RWPE2 (cell line): ENCODE measurements around the gene MARCHF7.

Source experiments
- ATAC-seq: fragments of 200-7000 bp; cut with Tn5 transposase; 3 replicates; pipeline ENCODE4 v1.9.1; 2021; ENCODE audit warnings: low read depth
- DNase-seq: peaks from one replicate; pipeline ENCODE4 v3.0.0-alpha.2; 2020; ENCODE audit warnings: low spot score
- H3K27ac ChIP-seq: fragments of 450-650 bp; 2 replicates; pipeline ENCODE4 v1.5.1; 2017; ENCODE audit warnings: mild to moderate bottlenecking; ENCODE audit not compliant: poor library complexity, severe bottlenecking
- H3K27me3 ChIP-seq: fragments of 250-450 bp; sonication (Bioruptor Pico); 2 replicates; pipeline ENCODE4 v1.5.1; 2021; ENCODE audit warnings: mild to moderate bottlenecking, moderate library complexity; ENCODE audit not compliant: insufficient read depth, poor library complexity, severe bottlenecking
- H3K36me3 ChIP-seq: fragments of 250-450 bp; sonication (Bioruptor Pico); 2 replicates; pipeline ENCODE4 v1.5.1; 2020; ENCODE audit warnings: low read depth, mild to moderate bottlenecking, moderate library complexity
- H3K4me1 ChIP-seq: fragments of 250-450 bp; sonication (Bioruptor Pico); 2 replicates; pipeline ENCODE4 v1.5.1; 2021; ENCODE audit warnings: mild to moderate bottlenecking, moderate library complexity; ENCODE audit not compliant: insufficient read depth, poor library complexity, severe bottlenecking
- H3K4me3 ChIP-seq: fragments of 250-450 bp; sonication (Bioruptor Pico); 2 replicates; pipeline ENCODE4 v1.5.1; 2021; ENCODE audit warnings: mild to moderate bottlenecking, moderate library complexity; ENCODE audit not compliant: severe bottlenecking
- H3K9me3 ChIP-seq: fragments of 250-450 bp; sonication (Bioruptor Pico); 2 replicates; pipeline ENCODE4 v1.5.1; 2021; ENCODE audit warnings: mild to moderate bottlenecking, moderate library complexity; ENCODE audit not compliant: severe bottlenecking
- TF ChIP-seq, protein P1 (sequence below): fragments of 450-650 bp; IDR thresholded peaks from one replicate; pipeline ENCODE4 v1.5.1; 2017; ENCODE audit warnings: mild to moderate bottlenecking, moderate library complexity; ENCODE audit not compliant: poor library complexity, severe bottlenecking

Gene MARCHF7

DNA sequence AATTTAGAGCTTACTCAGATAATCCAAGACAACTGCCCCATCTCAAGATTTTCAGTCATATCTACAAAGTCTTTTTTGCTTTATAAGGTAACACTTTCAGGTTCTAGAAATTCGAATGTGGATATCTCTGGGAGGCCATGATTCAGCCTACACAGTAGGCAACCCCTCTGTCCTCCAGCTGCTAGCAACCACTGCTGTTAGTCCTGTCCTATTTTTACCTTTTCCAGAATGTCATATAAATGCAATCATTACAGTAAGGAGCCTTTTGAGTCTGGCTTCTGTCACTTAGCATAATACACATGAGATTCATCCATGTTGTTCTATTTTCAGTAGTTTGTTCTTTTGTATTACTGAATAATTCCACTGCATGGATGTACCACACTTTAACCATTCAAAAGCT, 28.5 kb upstream of the MARCHF7 start:
- Histone ChIP-seq H3K36me3 (no peaks in the 10 kb centered on the region), H3K27ac (peak overlapping the region; percentile 73), H3K9me3 (no peaks in the 10 kb centered on the region), H3K27me3 (no peaks in the 10 kb centered on the region), H3K4me3 (no peak overlapping the region), H3K4me1 (peaks cover 16% of the 10 kb centered on the region)
- TF ChIP-seq, protein P1, sequence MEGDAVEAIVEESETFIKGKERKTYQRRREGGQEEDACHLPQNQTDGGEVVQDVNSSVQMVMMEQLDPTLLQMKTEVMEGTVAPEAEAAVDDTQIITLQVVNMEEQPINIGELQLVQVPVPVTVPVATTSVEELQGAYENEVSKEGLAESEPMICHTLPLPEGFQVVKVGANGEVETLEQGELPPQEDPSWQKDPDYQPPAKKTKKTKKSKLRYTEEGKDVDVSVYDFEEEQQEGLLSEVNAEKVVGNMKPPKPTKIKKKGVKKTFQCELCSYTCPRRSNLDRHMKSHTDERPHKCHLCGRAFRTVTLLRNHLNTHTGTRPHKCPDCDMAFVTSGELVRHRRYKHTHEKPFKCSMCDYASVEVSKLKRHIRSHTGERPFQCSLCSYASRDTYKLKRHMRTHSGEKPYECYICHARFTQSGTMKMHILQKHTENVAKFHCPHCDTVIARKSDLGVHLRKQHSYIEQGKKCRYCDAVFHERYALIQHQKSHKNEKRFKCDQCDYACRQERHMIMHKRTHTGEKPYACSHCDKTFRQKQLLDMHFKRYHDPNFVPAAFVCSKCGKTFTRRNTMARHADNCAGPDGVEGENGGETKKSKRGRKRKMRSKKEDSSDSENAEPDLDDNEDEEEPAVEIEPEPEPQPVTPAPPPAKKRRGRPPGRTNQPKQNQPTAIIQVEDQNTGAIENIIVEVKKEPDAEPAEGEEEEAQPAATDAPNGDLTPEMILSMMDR = no peak
- ATAC-seq (no peak), DNase-seq (no peak)

- TF ChIP-seq, protein P1 = no peak
- no peaks in the 10 kb centered on the region for H3K27me3 ChIP-seq
- H3K4me3 ChIP-seq = no peak overlapping the region
- no peak for DNase-seq
- H3K27ac ChIP-seq = peak overlapping the region; percentile 73
- no peaks in the 10 kb centered on the region for H3K36me3 ChIP-seq
- peaks cover 16% of the 10 kb centered on the region for H3K4me1 ChIP-seq
- H3K9me3 ChIP-seq = no peaks in the 10 kb centered on the region
- peak; percentile 94 for ATAC-seq
Observed at GRCh38 chr2:159684796-159685195, 27.5 kb upstream of the MARCHF7 start.

DNA sequence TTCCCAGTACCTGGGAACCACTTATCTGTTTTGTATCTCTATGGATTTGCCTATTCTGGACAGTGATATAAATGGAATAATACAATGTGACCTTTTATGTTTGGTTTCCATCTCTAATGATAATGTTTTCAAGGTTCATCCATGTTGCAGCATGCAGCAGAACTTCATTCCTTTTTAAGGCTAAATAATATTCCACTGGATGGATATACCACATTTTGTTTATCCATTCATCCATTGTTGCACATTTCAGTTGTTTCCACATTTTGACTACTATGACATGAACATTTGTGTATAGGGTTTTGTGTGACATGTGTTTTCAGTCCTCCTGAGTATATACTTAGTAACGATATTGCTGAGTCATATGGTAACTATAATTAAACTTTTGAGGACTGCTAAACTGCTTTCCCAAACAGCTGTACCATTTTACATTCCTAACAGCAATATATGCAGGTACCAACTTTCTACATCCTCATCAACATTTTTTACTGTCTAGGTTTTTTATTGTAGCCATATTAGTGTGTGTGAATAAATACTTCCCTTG, 17.7 kb upstream of the MARCHF7 start:
- Histone ChIP-seq H3K27me3 (no peaks in the 10 kb centered on the region), H3K36me3 (no peaks in the 10 kb centered on the region), H3K4me1 (no peaks in the 10 kb centered on the region), H3K9me3 (no peaks in the 10 kb centered on the region), H3K27ac (no peak overlapping the region), H3K4me3 (no peak overlapping the region)
- TF ChIP-seq, protein P1 = no peak
- no peak for ATAC-seq
- DNase-seq = no peak

- DNase-seq (no peak), ATAC-seq (no peak)
- TF ChIP-seq, protein P1 = no peak
- Histone ChIP-seq H3K9me3 (no peaks in the 10 kb centered on the region), H3K4me1 (no peaks in the 10 kb centered on the region), H3K27ac (no peak overlapping the region), H3K27me3 (no peaks in the 10 kb centered on the region), H3K4me3 (no peak overlapping the region), H3K36me3 (no peaks in the 10 kb centered on the region)
Observed at GRCh38 chr2:159695795-159696448, 16.4 kb upstream of the MARCHF7 start.

DNA sequence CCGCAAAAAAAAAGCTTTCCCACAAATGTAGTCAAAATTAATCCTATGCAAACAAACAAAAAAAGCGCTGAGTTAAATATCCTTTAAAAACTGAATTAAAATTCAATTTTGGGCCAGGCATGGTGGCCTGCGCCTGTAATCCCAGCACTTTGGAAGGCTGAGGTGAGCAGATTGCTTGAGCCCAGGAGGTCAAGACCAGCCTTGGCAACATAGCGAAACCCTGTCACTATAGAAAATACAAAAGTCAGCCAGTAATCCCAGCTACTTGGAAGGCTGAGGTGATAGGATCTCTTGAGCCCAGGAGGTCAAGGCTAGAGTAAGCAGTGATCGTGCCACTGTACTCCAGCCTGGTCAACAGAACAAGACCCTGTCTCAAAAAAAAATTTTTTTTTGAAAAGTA, 8.8 kb upstream of the MARCHF7 start:
- Histone ChIP-seq H3K27ac (no peak overlapping the region), H3K36me3 (no peaks in the 10 kb centered on the region), H3K4me1 (no peaks in the 10 kb centered on the region), H3K4me3 (no peak overlapping the region), H3K9me3 (peaks cover 3% of the 10 kb centered on the region), H3K27me3 (no peaks in the 10 kb centered on the region)
- TF ChIP-seq, protein P1 = no peak
- ATAC-seq (no peak), DNase-seq (no peak)
